GM12865 (cell line): ENCODE results near the gene SAMD13.
A peak's percentile ranks its signal among the peaks of the same experiment; 100 is the strongest.

Experiments used
- DNase-seq: peaks from one replicate; pipeline ENCODE4 v3.0.0; 2010; ENCODE audit warnings: low read depth
- H3K4me3 ChIP-seq: 2 replicates; pipeline ENCODE4 v1.5.1; 2011; ENCODE audit warnings: mild to moderate bottlenecking, low read depth, low read length, control low read depth
- TF ChIP-seq, protein P1 (sequence below): IDR thresholded peaks from 2 replicates; pipeline ENCODE4 v1.5.1; 2011; ENCODE audit warnings: low read length, control low read depth, low read depth, inconsistent platforms; ENCODE audit not compliant: insufficient read depth; ENCODE audit errors: missing control alignments

The SAMD13 gene

DNA sequence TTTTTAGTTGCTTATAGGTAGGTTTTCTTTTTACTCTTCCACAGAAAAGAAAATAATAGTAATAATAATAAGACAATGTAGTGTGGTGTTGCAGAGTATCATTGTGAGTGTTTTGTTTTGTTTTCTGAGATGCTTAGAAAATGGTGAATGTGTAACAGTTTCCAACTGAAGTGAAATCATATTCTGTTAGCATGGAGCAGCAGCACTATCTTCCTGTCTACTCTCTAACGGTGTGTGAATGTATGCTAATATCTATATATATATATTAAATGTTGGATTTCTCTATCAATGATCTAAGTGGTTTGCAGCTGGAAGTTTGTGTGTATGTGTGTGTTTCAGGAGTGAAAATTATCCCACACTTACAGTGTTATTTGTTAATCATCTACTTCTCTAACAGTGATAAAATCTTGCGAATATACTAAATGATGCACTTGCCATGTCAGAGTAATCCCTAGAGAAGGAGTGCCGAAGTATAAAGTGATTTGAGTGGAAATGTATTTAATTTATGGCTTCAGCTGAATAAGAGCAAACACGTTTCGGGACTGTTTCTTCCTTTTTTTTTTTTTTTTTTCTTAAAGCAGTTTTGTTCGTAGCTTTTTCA is 377 bp downstream of the SAMD13 start:
- TF ChIP-seq, protein P1, sequence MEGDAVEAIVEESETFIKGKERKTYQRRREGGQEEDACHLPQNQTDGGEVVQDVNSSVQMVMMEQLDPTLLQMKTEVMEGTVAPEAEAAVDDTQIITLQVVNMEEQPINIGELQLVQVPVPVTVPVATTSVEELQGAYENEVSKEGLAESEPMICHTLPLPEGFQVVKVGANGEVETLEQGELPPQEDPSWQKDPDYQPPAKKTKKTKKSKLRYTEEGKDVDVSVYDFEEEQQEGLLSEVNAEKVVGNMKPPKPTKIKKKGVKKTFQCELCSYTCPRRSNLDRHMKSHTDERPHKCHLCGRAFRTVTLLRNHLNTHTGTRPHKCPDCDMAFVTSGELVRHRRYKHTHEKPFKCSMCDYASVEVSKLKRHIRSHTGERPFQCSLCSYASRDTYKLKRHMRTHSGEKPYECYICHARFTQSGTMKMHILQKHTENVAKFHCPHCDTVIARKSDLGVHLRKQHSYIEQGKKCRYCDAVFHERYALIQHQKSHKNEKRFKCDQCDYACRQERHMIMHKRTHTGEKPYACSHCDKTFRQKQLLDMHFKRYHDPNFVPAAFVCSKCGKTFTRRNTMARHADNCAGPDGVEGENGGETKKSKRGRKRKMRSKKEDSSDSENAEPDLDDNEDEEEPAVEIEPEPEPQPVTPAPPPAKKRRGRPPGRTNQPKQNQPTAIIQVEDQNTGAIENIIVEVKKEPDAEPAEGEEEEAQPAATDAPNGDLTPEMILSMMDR = no peak
- H3K4me3 ChIP-seq = peak overlapping the region; percentile 46
- no peak for DNase-seq

DNA sequence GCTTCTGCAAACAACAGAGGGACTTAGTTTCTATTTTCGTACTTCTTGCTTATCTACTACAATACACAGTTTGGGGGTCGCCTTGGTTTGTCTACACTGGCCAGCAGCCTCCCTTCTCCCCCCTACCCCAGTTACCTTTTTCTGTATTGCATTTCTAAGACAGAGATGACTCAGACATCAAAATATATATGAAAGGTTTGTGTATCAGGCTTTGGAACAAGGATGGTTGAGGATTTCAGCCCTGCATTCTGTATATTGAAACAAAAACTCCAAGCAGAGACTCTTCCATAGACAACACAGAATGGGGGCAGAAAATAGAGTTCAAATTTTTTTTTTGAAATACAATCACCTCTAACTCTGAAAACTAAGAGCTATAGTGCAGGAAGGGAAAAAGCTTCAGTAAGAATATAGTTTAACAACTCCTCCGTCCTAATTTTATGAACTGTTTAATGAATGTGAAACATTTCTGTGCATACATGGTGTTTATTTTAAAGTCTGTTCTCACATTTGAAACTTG is 1.9 kb downstream of the SAMD13 start:
- DNase-seq = no peak
- peak overlapping the region; percentile 46 for H3K4me3 ChIP-seq
- TF ChIP-seq, protein P1 = no peak

DNA sequence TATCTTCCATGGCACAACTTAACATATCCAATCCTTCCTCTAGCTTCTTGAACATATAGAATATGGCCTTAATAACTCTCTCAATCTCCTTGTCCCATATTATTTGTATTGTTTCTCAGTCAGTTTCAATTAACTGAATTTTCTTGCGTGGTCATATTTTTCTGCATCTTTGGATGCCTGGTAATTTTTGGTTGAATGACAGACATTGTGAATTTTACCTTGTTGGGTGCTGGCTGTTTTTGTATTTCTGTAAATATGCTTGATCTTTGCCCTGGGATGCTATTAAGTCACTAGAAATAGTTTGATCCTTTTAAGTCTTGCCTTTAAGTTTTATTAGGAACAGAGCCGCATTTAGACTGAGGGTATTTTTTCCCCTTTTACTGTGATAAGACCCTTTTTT is 5.9 kb downstream of the SAMD13 start:
- no peak overlapping the region for H3K4me3 ChIP-seq
- TF ChIP-seq, protein P1 = no peak
- no peak for DNase-seq

DNA sequence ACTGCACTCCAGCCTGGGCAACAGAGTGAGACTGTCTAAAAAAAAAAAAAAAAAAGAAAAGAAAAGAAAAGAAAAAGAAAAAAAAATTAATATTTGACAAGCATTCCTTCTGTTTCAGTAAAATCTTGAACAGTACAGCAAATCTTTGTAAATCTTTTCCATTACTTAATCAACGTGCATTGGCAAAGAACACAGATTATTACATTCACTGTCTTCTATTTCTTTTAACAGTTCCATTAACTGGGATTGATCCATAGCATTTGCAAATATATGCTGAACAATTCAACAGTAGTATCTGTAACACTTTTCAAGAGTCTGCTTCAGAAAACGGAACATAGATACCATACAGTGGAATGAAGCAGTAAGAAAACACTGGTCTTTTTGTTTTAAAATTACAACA is 9.8 kb downstream of the SAMD13 start:
- DNase-seq = no peak
- TF ChIP-seq, protein P1 = no peak
- no peak overlapping the region for H3K4me3 ChIP-seq

DNA sequence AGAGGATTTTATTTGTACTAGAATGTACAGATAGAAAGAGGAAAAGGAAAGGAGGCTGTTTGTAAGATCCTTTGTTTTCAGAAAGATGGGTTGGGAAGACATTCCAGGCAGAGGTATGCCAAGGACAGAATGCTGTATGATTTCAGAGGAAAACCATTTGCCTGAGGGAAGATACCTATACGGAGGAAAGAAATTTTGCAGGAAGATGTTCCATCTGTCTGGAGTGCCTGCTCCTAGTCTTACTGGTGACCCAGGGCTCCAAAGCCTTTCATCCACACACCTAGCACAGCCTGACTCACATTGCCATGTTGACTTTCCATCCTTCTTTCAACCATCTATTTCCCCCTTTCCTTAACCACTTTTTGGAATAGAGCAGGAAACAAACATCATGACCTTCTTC is 18.2 kb downstream of the SAMD13 start:
- H3K4me3 ChIP-seq = no peak overlapping the region
- TF ChIP-seq, protein P1 = no peak
- DNase-seq = no peak

DNA sequence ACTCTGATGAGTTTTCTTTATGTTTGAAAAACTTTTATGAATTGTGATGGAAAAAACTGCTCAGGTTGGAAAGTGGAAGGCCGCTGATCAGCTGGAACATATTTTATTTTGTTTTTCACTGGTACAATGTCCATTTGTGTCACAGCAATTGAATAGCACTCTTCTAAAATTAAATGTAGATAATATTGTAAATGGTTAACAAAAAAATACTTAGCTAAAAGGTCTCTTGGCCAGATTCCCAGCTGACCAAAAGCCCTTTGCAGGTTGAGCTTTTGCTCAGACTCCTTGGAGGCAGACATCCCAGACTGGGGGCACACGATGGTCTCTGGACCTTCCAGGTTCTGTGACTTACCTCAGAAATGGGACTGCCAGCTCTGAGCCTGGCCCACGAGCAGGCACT is 26.3 kb downstream of the SAMD13 start:
- DNase-seq = no peak
- TF ChIP-seq, protein P1 = no peak
- no peak overlapping the region for H3K4me3 ChIP-seq
